ENCODE results near the gene IFNK. TPM values are rescaled to one million over a fixed set of nuclear protein-coding genes. Genes with fewer than 3 reads are reported as not detected.

The IFNK gene
- total and polyA plus RNA-seq, 12 donors, result not detected

GRCh38 chr9:27572566-27572917 lies 48.5 kb downstream of the IFNK start:
- 3 to 8% (median 3%) methylated on average over 5 to 6 of the region's 6 CpGs for WGBS, 4 donors
- intact Hi-C loops (cut with DNase I), result no loop called here
- peak in 1 of 2 donors; percentile 42 for TF ChIP-seq POLR2A (IDR thresholded peaks at IDR 0.05)
- no peak for TF ChIP-seq CTCF (IDR thresholded peaks at IDR 0.05)
- peak in 6 of 7 donors; percentile 64 to 85 (median 70) for DNase-seq
- H3K9me3 ChIP-seq (replicated peaks in 1 of 3), result no peaks in the 10 kb centered on the region
- peaks cover 0 to 14% of the 10 kb centered on the region in 2 donors for H3K4me1 ChIP-seq (replicated peaks in 1 of 2)
- H3K27me3 ChIP-seq, result no peaks in the 10 kb centered on the region
- H3K4me3 ChIP-seq, result peak overlapping the region in 3 of 4 donors; percentile 64 to 89 (median 77)
- H3K36me3 ChIP-seq (replicated peaks in 1 of 2), result no peaks in the 10 kb centered on the region
- H3K27ac ChIP-seq, result peak overlapping the region; percentile 87 to 99 (median 94)

GRCh38 chr9:27572918-27573633 lies 49.0 kb downstream of the IFNK start, which contains the start of gene C9orf72:
TSS of gene C9orf72 (minus strand) at chr9:27573481. CDS start at chr9:27567120, 6,361 bp downstream.
- H3K27ac ChIP-seq, result peak within 1 kb of the TSS; percentile 87 to 99 (median 94)
- 0 to 1% (median 0%) methylated on average over 22 to 72 of the region's 72 CpGs for WGBS, 4 donors
- peaks cover 0 to 14% of the 10 kb centered on the region in 2 donors for H3K4me1 ChIP-seq (replicated peaks in 1 of 2)
- H3K4me3 ChIP-seq, result peak within 1 kb of the TSS in 3 of 4 donors; percentile 64 to 89 (median 77)
- no peak for TF ChIP-seq CTCF (IDR thresholded peaks at IDR 0.05)
- peak; percentile 80 to 86 for TF ChIP-seq POLR2A (IDR thresholded peaks at IDR 0.05)
- no peaks in the 10 kb centered on the region for H3K27me3 ChIP-seq
- no peaks in the 10 kb centered on the region for H3K36me3 ChIP-seq (replicated peaks in 1 of 2)
- H3K9me3 ChIP-seq (replicated peaks in 1 of 3), result no peaks in the 10 kb centered on the region
- DNase-seq, result peak; percentile 69 to 87 (median 77)
- intact Hi-C loops (cut with DNase I), result no loop called here

- Histone ChIP-seq H3K27me3 (no peaks in the 10 kb centered on the region), H3K9me3 (replicated peaks in 1 of 3) (no peaks in the 10 kb centered on the region), H3K4me1 (replicated peaks in 1 of 2) (peaks cover 0 to 10% of the 10 kb centered on the region in 2 donors), H3K36me3 (replicated peaks in 1 of 2) (no peaks in the 10 kb centered on the region), H3K4me3 (peak overlapping the region in 3 of 4 donors; percentile 36 to 89 (median 77)), H3K27ac (peak overlapping the region; percentile 79 to 99 (median 94))
- no peak for TF ChIP-seq CTCF (IDR thresholded peaks at IDR 0.05)
- peak; percentile 78 to 90 for TF ChIP-seq POLR2A (IDR thresholded peaks at IDR 0.05)
- intact Hi-C loops (cut with DNase I), result no loop called here
- WGBS, 4 donors, result 2% methylated on average over 35 of the region's 35 CpGs
- DNase-seq, result peak; percentile 95 to 100 (median 99)
Observed at GRCh38 chr9:27573634-27574590, 49.8 kb downstream of the IFNK start.

Other genes starting within 250 kb of the IFNK start
- gene EQTN, start 227.1 kb upstream of the IFNK start, total RNA-seq, result under 1 TPM in 1 of 9 donors, not detected in 8; 0.11 TPM
- gene EQTN, start 227.1 kb upstream of the IFNK start, polyA plus RNA-seq, result under 1 TPM in 1 of 3 donors, not detected in 2; 0.24 TPM
- gene MOB3B, start 5.5 kb downstream of the IFNK start, total RNA-seq, result 1 to 10 TPM; 1.4 to 7.0 (median 3.7) TPM
- 1 to 10 TPM; 1.3 to 9.0 (median 1.8) TPM for gene MOB3B, start 5.5 kb downstream of the IFNK start, polyA plus RNA-seq
- gene C9orf72, start 49.2 kb downstream of the IFNK start, total RNA-seq, result 10 to 100 TPM in 7 of 9 donors, 1 to 10 TPM in 2; 6.2 to 39.9 (median 15.9) TPM
- 10 to 100 TPM; 10.7 to 22.7 (median 16.2) TPM for gene C9orf72, start 49.2 kb downstream of the IFNK start, polyA plus RNA-seq

Data from adrenal gland (tissue), 12 donors.